Breast epithelium (tissue), 3 donors: ENCODE results near the gene ERCC3.

ENCODE experiments used
- CTCF ChIP-seq, 3 donors: fragments of 450-650 bp; IDR thresholded peaks; one replicate each; pipeline ENCODE4 v1.5.1; 2016 to 2017; ENCODE audit warnings: antibody characterized with exemption in 3 of 3, mild to moderate bottlenecking in 3 of 3, moderate library complexity in 3 of 3
- POLR2A ChIP-seq: fragments of 450-650 bp; IDR thresholded peaks from one replicate; pipeline ENCODE4 v1.6.1; 2016; ENCODE audit warnings: antibody characterized with exemption, mild to moderate bottlenecking, moderate library complexity
- POLR2AphosphoS5 ChIP-seq, 3 donors: sonication (generic); formaldehyde crosslinking; IDR thresholded peaks; one replicate each; pipeline ENCODE4 v1.6.1; 2017; ENCODE audit warnings: antibody characterized with exemption in 3 of 3

- TF ChIP-seq POLR2AphosphoS5 (IDR thresholded peaks at IDR 0.05) (no peak), POLR2A (no peak), CTCF (IDR thresholded peaks at IDR 0.05) (no peak)
These were observed 34.6 kb downstream of the ERCC3 start for GRCh38 chr2:127259355-127259754.
